ENCODE data around the gene ATXN8OS.
"Not testable (repeated sequence)": the region's sequence is repeated elsewhere in the genome, so short reads cannot be mapped to it uniquely, and the experiment has no call there.

The ATXN8OS gene

DNA sequence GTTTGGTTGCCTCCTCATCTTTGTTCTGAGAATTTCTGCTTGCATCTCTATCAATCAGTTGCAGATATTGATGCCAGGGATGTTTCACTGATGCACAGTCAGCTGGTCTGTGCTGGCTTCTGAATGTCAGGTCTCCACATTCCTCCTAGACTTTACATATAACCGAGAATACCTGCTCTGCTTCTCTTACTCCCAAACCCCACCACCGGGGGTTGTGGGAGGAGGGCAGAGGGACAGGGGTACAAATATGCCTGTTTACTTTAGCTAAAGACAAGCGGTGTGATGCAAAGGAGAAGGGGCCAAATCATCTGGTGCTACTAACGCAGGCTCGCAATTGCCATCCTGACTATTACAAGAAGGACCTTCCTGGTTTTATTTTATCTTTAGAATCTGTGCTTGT, 18.1 kb downstream of the ATXN8OS start:
- Histone ChIP-seq H3K27ac (ENCODE audit: low read depth, low read length, poor library complexity, severe bottlenecking) (no peak overlapping the region), H3K79me2 (ENCODE audit: insufficient read depth, low read length) (no peaks in the 10 kb centered on the region), H3K4me2 (ENCODE audit: low read length) (no peak overlapping the region), H3K9me3 (ENCODE audit: low read length) (no peaks in the 10 kb centered on the region), H2AFZ (ENCODE audit: low read length) (no peak overlapping the region), H3K9me2 (ENCODE audit: low read depth, low read length) (peaks cover 2% of the 10 kb centered on the region; the same call in 1 of the 2 replicates), H3K9ac (ENCODE audit: low read length) (no peak overlapping the region), H3K4me3 (ENCODE audit: low read depth, low read length, poor library complexity, severe bottlenecking) (no peak overlapping the region), H3K27me3 (ENCODE audit: insufficient read depth, low read length) (no peaks in the 10 kb centered on the region), H4K20me1 (ENCODE audit: insufficient read depth, low read length) (no peaks in the 10 kb centered on the region), H3F3A (ENCODE audit: insufficient read depth, low read length) (no peaks in the 10 kb centered on the region), H3K36me3 (ENCODE audit: insufficient read depth, low read length) (no peaks in the 10 kb centered on the region), H3K4me1 (ENCODE audit: insufficient read depth, low read length, severe bottlenecking) (no peaks in the 10 kb centered on the region)
- TF ChIP-seq EZH2 (IDR thresholded peaks at IDR 0.05; ENCODE audit: borderline replicate concordance, low read length) = no peak
- TF ChIP-seq CTCF (IDR thresholded peaks at IDR 0.05; ENCODE audit: low read length) = no peak

- Histone ChIP-seq H3F3A (ENCODE audit: insufficient read depth, low read length) (no peaks in the 10 kb centered on the region), H3K9ac (ENCODE audit: low read length) (no peak overlapping the region), H3K4me3 (ENCODE audit: low read depth, low read length, poor library complexity, severe bottlenecking) (no peak overlapping the region), H4K20me1 (ENCODE audit: insufficient read depth, low read length) (no peaks in the 10 kb centered on the region), H3K9me3 (ENCODE audit: low read length) (no peaks in the 10 kb centered on the region), H2AFZ (ENCODE audit: low read length) (no peak overlapping the region), H3K4me2 (ENCODE audit: low read length) (no peak overlapping the region), H3K27me3 (ENCODE audit: insufficient read depth, low read length) (no peaks in the 10 kb centered on the region), H3K36me3 (ENCODE audit: insufficient read depth, low read length) (no peaks in the 10 kb centered on the region), H3K9me2 (ENCODE audit: low read depth, low read length) (peaks cover 2% of the 10 kb centered on the region; the same call in 1 of the 2 replicates), H3K27ac (ENCODE audit: low read depth, low read length, poor library complexity, severe bottlenecking) (no peak overlapping the region), H3K4me1 (ENCODE audit: insufficient read depth, low read length, severe bottlenecking) (no peaks in the 10 kb centered on the region), H3K79me2 (ENCODE audit: insufficient read depth, low read length) (no peaks in the 10 kb centered on the region)
- TF ChIP-seq EZH2 (IDR thresholded peaks at IDR 0.05; ENCODE audit: borderline replicate concordance, low read length) (no peak), CTCF (IDR thresholded peaks at IDR 0.05; ENCODE audit: low read length) (no peak)
Observed at GRCh38 chr13:70128098-70128497, 20.5 kb downstream of the ATXN8OS start.

DNA sequence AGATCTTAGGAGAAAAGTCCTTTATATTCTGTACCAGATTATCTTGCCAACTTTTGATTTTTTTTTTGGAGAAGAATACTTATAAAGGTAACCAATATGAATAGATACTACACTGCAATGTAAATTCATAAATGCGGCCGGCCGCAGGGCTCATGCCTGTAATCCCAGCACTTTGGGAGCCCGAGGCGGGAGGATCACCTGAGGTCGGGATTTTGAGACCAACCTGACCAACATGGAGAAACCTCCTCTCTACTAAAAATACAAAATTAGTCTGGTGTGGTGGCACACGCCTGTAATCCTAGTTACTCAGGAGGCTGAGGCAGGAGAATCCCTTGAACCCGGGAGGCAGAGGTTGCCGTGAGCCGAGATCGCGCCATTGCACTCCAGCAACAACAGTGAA, 35.0 kb downstream of the ATXN8OS start:
- H2AFZ ChIP-seq (ENCODE audit: low read length); H3K79me2 ChIP-seq (ENCODE audit: insufficient read depth, low read length); H3K9me2 ChIP-seq (ENCODE audit: low read depth, low read length); H3K4me3 ChIP-seq (ENCODE audit: low read depth, low read length, poor library complexity, severe bottlenecking); H3K36me3 ChIP-seq (ENCODE audit: insufficient read depth, low read length); H3K4me2 ChIP-seq (ENCODE audit: low read length); H3F3A ChIP-seq (ENCODE audit: insufficient read depth, low read length); H3K9me3 ChIP-seq (ENCODE audit: low read length); H3K4me1 ChIP-seq (ENCODE audit: insufficient read depth, low read length, severe bottlenecking); H3K9ac ChIP-seq (ENCODE audit: low read length); H3K27me3 ChIP-seq (ENCODE audit: insufficient read depth, low read length); H4K20me1 ChIP-seq (ENCODE audit: insufficient read depth, low read length); H3K27ac ChIP-seq (ENCODE audit: low read depth, low read length, poor library complexity, severe bottlenecking): not testable (repeated sequence)

DNA sequence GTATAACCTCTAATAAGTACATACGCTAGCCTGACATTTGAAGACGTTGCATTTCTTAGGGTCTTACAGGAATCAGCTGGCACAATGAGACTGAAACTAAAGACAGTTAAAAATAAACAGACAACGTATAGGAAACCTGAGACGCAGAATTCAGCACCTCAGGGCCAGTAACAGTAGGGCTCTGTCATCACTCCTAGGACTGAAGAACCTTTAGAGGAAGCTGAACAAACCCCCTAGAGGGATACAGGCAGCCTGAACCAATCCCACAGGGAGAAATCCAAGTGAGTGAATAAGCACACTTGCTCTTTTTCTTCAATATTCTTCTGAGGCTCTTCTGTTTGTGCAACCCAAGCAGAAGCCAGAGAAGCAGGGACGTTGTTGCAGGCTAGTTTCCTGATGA, 54.5 kb downstream of the ATXN8OS start:
- H3F3A ChIP-seq (ENCODE audit: insufficient read depth, low read length) = no peaks in the 10 kb centered on the region
- no peak overlapping the region for H3K27ac ChIP-seq (ENCODE audit: low read depth, low read length, poor library complexity, severe bottlenecking)
- no peak overlapping the region for H3K9ac ChIP-seq (ENCODE audit: low read length)
- no peaks in the 10 kb centered on the region for H3K9me3 ChIP-seq (ENCODE audit: low read length)
- H3K4me3 ChIP-seq (ENCODE audit: low read depth, low read length, poor library complexity, severe bottlenecking) = no peak overlapping the region
- no peak overlapping the region for H2AFZ ChIP-seq (ENCODE audit: low read length)
- no peaks in the 10 kb centered on the region for H3K79me2 ChIP-seq (ENCODE audit: insufficient read depth, low read length)
- no peak overlapping the region for H3K4me2 ChIP-seq (ENCODE audit: low read length)
- no peaks in the 10 kb centered on the region for H3K27me3 ChIP-seq (ENCODE audit: insufficient read depth, low read length)
- no peaks in the 10 kb centered on the region; the same call in 1 of the 2 replicates for H3K9me2 ChIP-seq (ENCODE audit: low read depth, low read length)
- no peaks in the 10 kb centered on the region for H4K20me1 ChIP-seq (ENCODE audit: insufficient read depth, low read length)
- no peak for TF ChIP-seq CTCF (IDR thresholded peaks at IDR 0.05; ENCODE audit: low read length)
- no peaks in the 10 kb centered on the region for H3K4me1 ChIP-seq (ENCODE audit: insufficient read depth, low read length, severe bottlenecking)
- H3K36me3 ChIP-seq (ENCODE audit: insufficient read depth, low read length) = no peaks in the 10 kb centered on the region

All from OCI-LY1 (cell line).